PFSK-1 (cell line): ENCODE results near the gene MLKL.

Source experiments
- FOXP2 ChIP-seq: optimal IDR thresholded peaks from 2 replicates; pipeline ENCODE3; 2011; ENCODE audit warnings: borderline replicate concordance, control low read depth, inconsistent platforms; ENCODE audit not compliant: insufficient read depth; ENCODE audit errors: extremely low read length, extremely low read depth
- POLR2AphosphoS5 ChIP-seq: IDR thresholded peaks from 2 replicates; pipeline ENCODE4 v1.6.1; 2012; ENCODE audit warnings: low read depth, mild to moderate bottlenecking, control low read depth, low read length, moderate library complexity
- REST ChIP-seq, 2 experiments: IDR thresholded peaks; 2 replicates each; pipeline versions ENCODE4 v1.6.1 to v1.8.0; 2011 to 2012; ENCODE audit warnings: low read depth in 2 of 2, low read length in 2 of 2, control low read depth in 1 of 2, inconsistent platforms in 1 of 2, mild to moderate bottlenecking in 1 of 2, moderate library complexity in 1 of 2; ENCODE audit not compliant: insufficient read depth in 1 of 2
- SIN3A ChIP-seq: IDR thresholded peaks from 2 replicates; pipeline ENCODE4 v1.6.1; 2012; ENCODE audit warnings: mild to moderate bottlenecking, low read length, moderate library complexity, borderline replicate concordance; ENCODE audit not compliant: insufficient read depth
- TAF1 ChIP-seq: IDR thresholded peaks from 2 replicates; pipeline ENCODE4 v1.6.1; 2012; ENCODE audit warnings: low read length, control low read depth, borderline replicate concordance; ENCODE audit not compliant: insufficient read depth

- TF ChIP-seq TAF1, result peak; percentile 80; the same call in 1 of the 2 replicates
- peak; percentile 83 for TF ChIP-seq POLR2AphosphoS5
- 0 out of 4 replicates have a peak, but pooled peaks of 1 of the 2 experiments have one; percentile 37 for TF ChIP-seq REST (IDR thresholded peaks at IDR 0.05; ENCODE audit: insufficient read depth in 1 of 2, low read depth in 2 of 2, low read length in 2 of 2)
- no peak for TF ChIP-seq SIN3A
- TF ChIP-seq FOXP2, result no peak
Observed at GRCh38 chr16:74666425-74667254, 34.0 kb downstream of the MLKL start, which contains the start of gene RFWD3.
